Measurements from ENCODE around the gene TRPC4.

DNA sequence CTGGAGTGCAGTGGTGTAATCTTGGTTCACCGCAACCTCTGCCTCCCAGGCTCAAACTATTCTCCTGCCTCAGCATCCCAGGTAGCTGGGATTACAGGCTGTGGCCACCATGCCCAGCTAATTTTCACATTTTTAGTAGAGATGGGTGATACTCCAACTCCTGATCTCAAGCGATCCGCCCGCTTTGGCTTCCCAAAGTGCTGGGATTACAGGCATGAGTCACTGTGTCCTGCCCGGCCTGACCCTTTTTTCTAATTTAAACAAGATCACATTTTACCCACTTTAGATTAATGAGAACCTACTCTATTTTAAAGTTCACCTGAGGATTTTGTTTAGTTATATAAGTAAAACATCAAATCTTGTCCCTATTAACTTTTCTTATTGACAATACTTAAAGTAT, 179.2 kb downstream of the TRPC4 start:
- TF ChIP-seq, protein P1, sequence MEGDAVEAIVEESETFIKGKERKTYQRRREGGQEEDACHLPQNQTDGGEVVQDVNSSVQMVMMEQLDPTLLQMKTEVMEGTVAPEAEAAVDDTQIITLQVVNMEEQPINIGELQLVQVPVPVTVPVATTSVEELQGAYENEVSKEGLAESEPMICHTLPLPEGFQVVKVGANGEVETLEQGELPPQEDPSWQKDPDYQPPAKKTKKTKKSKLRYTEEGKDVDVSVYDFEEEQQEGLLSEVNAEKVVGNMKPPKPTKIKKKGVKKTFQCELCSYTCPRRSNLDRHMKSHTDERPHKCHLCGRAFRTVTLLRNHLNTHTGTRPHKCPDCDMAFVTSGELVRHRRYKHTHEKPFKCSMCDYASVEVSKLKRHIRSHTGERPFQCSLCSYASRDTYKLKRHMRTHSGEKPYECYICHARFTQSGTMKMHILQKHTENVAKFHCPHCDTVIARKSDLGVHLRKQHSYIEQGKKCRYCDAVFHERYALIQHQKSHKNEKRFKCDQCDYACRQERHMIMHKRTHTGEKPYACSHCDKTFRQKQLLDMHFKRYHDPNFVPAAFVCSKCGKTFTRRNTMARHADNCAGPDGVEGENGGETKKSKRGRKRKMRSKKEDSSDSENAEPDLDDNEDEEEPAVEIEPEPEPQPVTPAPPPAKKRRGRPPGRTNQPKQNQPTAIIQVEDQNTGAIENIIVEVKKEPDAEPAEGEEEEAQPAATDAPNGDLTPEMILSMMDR (IDR thresholded peaks at IDR 0.05 in 8 of 11, conservative IDR thresholded peaks at IDR 0.05 in 3 of 11), result no peak
- TF ChIP-seq POLR2A (IDR thresholded peaks at IDR 0.05), result no peak

Data from spleen (tissue), 7 donors.